GM12878 (cell line): ENCODE data around the gene RAD51B.

ENCODE experiments used
- EP300 ChIP-seq, 2 experiments: fragments of 150-350 bp in 1 of 2; IDR thresholded peaks; 2 replicates each; pipeline ENCODE4 v1.6.1; 2011 to 2012; ENCODE audit warnings: low read depth in 2 of 2, low read length in 2 of 2, borderline replicate concordance in 1 of 2, improper control_type of control experiment in 1 of 2, inconsistent platforms in 1 of 2; ENCODE audit not compliant: control insufficient read depth in 1 of 2
- POLR2A ChIP-seq: IDR thresholded peaks from 2 replicates; pipeline ENCODE4 v1.6.1; 2011; ENCODE audit warnings: low read depth, mild to moderate bottlenecking, low read length
- POLR2AphosphoS5 ChIP-seq: IDR thresholded peaks from 2 replicates; pipeline ENCODE4 v1.6.1; 2011; ENCODE audit warnings: mild to moderate bottlenecking, low read length, inconsistent platforms
- RAD51 ChIP-seq: fragments of 450-650 bp; IDR thresholded peaks from 2 replicates; pipeline ENCODE4 v1.6.1; 2016; ENCODE audit warnings: moderate library complexity, mild to moderate bottlenecking, inconsistent platforms
- SRF ChIP-seq, 2 experiments: IDR thresholded peaks; 2 replicates each; pipeline ENCODE4 v1.6.1; 2011; ENCODE audit warnings: low read depth in 2 of 2, low read length in 2 of 2, mild to moderate bottlenecking in 1 of 2, moderate library complexity in 1 of 2
- STAT1 ChIP-seq: fragments of 450-650 bp; conservative IDR thresholded peaks from 2 replicates; pipeline ENCODE4 v1.6.1; 2014; ENCODE audit warnings: antibody characterized with exemption, mild to moderate bottlenecking
- TF ChIP-seq, protein P1 (sequence below), 3 experiments: IDR thresholded peaks in 2 of 3; conservative IDR thresholded peaks in 1 of 3; 2 replicates each; pipeline ENCODE4 v1.5.1; 2011; ENCODE audit warnings: low read depth in 3 of 3, low read length in 3 of 3, mild to moderate bottlenecking in 3 of 3, control low read depth in 2 of 3, moderate library complexity in 2 of 3, inconsistent platforms in 1 of 3, mixed read lengths in 1 of 3; ENCODE audit not compliant: control insufficient read depth in 2 of 3, insufficient read depth in 1 of 3; ENCODE audit errors: extremely low read depth in 1 of 3

DNA sequence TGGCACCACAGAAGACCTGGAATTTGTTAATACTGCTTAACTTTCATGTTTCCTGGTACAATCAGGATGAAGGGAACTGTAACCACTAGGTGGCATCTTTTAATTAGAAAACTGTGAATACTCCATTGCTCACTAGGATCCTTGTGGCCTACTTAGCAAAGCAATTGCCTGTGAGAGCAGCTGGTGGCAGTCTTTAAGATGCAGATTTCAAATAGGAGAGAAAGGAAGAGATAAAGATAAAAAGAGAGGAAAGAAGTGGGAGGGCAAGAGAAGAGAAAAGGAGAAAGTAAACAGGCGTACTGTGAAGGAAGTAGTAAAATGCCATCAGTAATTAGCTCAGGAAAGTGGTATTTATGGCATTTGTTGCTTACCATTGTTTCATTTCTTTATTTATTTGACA lies 114.5 kb downstream of the RAD51B start:
- TF ChIP-seq, protein P1, sequence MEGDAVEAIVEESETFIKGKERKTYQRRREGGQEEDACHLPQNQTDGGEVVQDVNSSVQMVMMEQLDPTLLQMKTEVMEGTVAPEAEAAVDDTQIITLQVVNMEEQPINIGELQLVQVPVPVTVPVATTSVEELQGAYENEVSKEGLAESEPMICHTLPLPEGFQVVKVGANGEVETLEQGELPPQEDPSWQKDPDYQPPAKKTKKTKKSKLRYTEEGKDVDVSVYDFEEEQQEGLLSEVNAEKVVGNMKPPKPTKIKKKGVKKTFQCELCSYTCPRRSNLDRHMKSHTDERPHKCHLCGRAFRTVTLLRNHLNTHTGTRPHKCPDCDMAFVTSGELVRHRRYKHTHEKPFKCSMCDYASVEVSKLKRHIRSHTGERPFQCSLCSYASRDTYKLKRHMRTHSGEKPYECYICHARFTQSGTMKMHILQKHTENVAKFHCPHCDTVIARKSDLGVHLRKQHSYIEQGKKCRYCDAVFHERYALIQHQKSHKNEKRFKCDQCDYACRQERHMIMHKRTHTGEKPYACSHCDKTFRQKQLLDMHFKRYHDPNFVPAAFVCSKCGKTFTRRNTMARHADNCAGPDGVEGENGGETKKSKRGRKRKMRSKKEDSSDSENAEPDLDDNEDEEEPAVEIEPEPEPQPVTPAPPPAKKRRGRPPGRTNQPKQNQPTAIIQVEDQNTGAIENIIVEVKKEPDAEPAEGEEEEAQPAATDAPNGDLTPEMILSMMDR (IDR thresholded peaks at IDR 0.05 in 2 of 3, conservative IDR thresholded peaks at IDR 0.05 in 1 of 3; ENCODE audit: control insufficient read depth in 2 of 3, extremely low read depth in 1 of 3, insufficient read depth in 1 of 3, low read depth in 3 of 3, low read length in 3 of 3) = peak; percentile 46 to 65 (median 62)
- no peak for TF ChIP-seq EP300 (IDR thresholded peaks at IDR 0.05; ENCODE audit: borderline replicate concordance in 1 of 2, control insufficient read depth in 1 of 2, low read depth in 2 of 2, low read length in 2 of 2)
- TF ChIP-seq POLR2A = no peak
- TF ChIP-seq RAD51 = no peak
- TF ChIP-seq STAT1 = no peak
- no peak for TF ChIP-seq POLR2AphosphoS5
- TF ChIP-seq SRF (IDR thresholded peaks at IDR 0.05; ENCODE audit: low read depth in 2 of 2, low read length in 2 of 2) = no peak
